ENCODE data around the gene RBM42.

DNA sequence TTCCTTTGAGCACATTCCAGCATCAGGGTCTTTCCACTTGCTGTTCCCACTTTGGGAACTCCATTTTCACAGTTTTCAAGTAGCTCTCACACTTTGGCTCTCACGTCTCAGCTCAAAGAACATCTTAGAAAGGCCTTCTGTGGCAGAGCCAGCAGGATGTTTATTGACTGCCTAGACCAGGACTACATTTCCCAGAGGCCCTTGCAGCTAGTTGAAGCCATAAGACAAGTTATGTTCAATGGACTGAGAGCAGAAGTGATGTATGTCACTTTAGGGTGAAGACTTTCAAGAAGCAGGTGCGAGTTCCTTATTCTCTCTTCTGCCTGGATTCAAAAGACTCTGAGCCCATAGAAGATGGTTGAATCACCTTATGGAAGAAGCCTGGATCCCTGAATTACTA is 20.6 kb upstream of the RBM42 start:
- TF ChIP-seq, protein P1, sequence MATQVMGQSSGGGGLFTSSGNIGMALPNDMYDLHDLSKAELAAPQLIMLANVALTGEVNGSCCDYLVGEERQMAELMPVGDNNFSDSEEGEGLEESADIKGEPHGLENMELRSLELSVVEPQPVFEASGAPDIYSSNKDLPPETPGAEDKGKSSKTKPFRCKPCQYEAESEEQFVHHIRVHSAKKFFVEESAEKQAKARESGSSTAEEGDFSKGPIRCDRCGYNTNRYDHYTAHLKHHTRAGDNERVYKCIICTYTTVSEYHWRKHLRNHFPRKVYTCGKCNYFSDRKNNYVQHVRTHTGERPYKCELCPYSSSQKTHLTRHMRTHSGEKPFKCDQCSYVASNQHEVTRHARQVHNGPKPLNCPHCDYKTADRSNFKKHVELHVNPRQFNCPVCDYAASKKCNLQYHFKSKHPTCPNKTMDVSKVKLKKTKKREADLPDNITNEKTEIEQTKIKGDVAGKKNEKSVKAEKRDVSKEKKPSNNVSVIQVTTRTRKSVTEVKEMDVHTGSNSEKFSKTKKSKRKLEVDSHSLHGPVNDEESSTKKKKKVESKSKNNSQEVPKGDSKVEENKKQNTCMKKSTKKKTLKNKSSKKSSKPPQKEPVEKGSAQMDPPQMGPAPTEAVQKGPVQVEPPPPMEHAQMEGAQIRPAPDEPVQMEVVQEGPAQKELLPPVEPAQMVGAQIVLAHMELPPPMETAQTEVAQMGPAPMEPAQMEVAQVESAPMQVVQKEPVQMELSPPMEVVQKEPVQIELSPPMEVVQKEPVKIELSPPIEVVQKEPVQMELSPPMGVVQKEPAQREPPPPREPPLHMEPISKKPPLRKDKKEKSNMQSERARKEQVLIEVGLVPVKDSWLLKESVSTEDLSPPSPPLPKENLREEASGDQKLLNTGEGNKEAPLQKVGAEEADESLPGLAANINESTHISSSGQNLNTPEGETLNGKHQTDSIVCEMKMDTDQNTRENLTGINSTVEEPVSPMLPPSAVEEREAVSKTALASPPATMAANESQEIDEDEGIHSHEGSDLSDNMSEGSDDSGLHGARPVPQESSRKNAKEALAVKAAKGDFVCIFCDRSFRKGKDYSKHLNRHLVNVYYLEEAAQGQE (IDR thresholded peaks at IDR 0.05; ENCODE audit: insufficient read depth in 1 of 2, low read depth in 2 of 2, low read length in 2 of 2), result no peak
- TF ChIP-seq TAF1 (IDR thresholded peaks at IDR 0.05; ENCODE audit: borderline replicate concordance, insufficient read depth, low read length), result no peak
- TF ChIP-seq POLR2AphosphoS5 (IDR thresholded peaks at IDR 0.05; ENCODE audit: low read depth, low read length), result no peak
- TF ChIP-seq SIN3A (IDR thresholded peaks at IDR 0.05; ENCODE audit: borderline replicate concordance, insufficient read depth, low read length), result no peak
- TF ChIP-seq FOXP2 (optimal IDR thresholded peaks at IDR 0.05; ENCODE audit: borderline replicate concordance, extremely low read depth, extremely low read length, insufficient read depth), result no peak
